GM21723 (cell line): ENCODE results near the gene SUGP2.

Experiments
- ATAC-seq: cut with Tn5 transposase; IDR thresholded peaks from one replicate; pipeline ENCODE4 v1.9.1; 2021; ENCODE audit warnings: mild to moderate bottlenecking, moderate library complexity; ENCODE audit not compliant: unreplicated experiment

SUGP2 gene

GRCh38 chr19:19059837-19060611 lies 26.7 kb upstream of the SUGP2 start:
- no peak for ATAC-seq

- no peak for ATAC-seq
Measured at GRCh38 chr19:19059018-19059836, 25.9 kb upstream of the SUGP2 start.

GRCh38 chr19:19057720-19058119 lies 24.4 kb upstream of the SUGP2 start:
- ATAC-seq, result no peak

GRCh38 chr19:19057317-19057716 lies 24.0 kb upstream of the SUGP2 start:
- ATAC-seq, result no peak

GRCh38 chr19:19056636-19057275 lies 23.4 kb upstream of the SUGP2 start:
- no peak for ATAC-seq

- no peak for ATAC-seq
Measured at GRCh38 chr19:19055701-19056100, 22.4 kb upstream of the SUGP2 start.

- ATAC-seq, result no peak
Measured at GRCh38 chr19:19054939-19055440, 21.7 kb upstream of the SUGP2 start.

GRCh38 chr19:19054315-19054938 lies 21.1 kb upstream of the SUGP2 start:
- ATAC-seq, result no peak

GRCh38 chr19:19053508-19054314 lies 20.4 kb upstream of the SUGP2 start:
- no peak for ATAC-seq

GRCh38 chr19:19052921-19053320 lies 19.6 kb upstream of the SUGP2 start:
- ATAC-seq, result no peak

GRCh38 chr19:19051478-19052213 lies 18.3 kb upstream of the SUGP2 start:
- ATAC-seq, result no peak

GRCh38 chr19:19050731-19051130 lies 17.4 kb upstream of the SUGP2 start:
- ATAC-seq, result no peak

GRCh38 chr19:19050104-19050503 lies 16.8 kb upstream of the SUGP2 start:
- ATAC-seq, result no peak

- no peak for ATAC-seq
Measured at GRCh38 chr19:19049406-19049805, 16.1 kb upstream of the SUGP2 start.

- ATAC-seq, result no peak
Measured at GRCh38 chr19:19043881-19044280, 10.6 kb upstream of the SUGP2 start.

GRCh38 chr19:19043481-19043880 lies 10.2 kb upstream of the SUGP2 start:
- no peak for ATAC-seq

- ATAC-seq, result no peak
Measured at GRCh38 chr19:19042732-19043280, 9.5 kb upstream of the SUGP2 start.

- no peak for ATAC-seq
Measured at GRCh38 chr19:19040417-19040816, 7.1 kb upstream of the SUGP2 start.

GRCh38 chr19:19039901-19040300 lies 6.6 kb upstream of the SUGP2 start:
- ATAC-seq, result no peak
